Measurements from ENCODE around the gene CA5A.

Gene CA5A

DNA sequence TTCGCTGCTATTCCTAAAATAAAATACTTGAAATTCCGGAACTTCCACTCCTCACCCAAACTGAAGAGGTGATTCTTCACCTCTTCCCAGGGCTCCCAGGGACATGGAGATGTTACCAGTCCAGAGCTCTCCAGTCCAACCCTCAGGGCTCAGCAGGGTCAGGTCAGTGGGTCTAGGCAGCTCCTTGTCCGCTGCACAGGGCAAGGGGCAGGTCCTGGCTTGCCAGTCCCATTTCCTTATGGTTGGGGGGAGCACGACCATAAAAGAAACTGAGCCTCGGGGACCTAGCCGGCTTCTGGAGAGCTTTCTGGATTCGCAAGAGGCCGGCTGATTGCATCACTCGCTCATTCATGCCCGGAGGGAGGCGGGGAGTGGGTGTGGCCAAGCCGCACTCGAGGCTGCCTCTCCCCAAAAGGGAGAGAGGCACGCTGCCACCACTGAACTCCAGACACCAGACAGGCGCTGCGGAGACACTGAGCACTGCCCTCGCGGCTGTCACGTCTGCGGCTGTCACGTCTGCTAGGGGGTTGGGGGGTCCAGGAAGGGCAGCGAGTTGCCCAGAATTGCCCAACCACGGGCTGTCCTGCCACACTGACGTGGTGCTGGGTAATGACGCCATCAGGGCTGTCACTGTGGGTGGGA, 82.8 kb downstream of the CA5A start:
- H4K20me1 ChIP-seq: peaks cover 20 to 100% (median 97%) of the 10 kb centered on the region in 11 experiments; a peak in 20 of 22 replicates
- H3K4me2 ChIP-seq: peak overlapping the region; percentile 84 to 100 (median 93)
- peak overlapping the region in 8 of 10 experiments; percentile 1 to 60 (median 36); a peak in 12 of 20 replicates for H3K4me3 ChIP-seq
- H3K4me1 ChIP-seq: peaks cover 84 to 100% (median 100%) of the 10 kb centered on the region in 10 experiments
- peak; percentile 73 to 98 (median 90); a peak in 20 of 22 replicates for TF ChIP-seq Cebpa-rat (IDR thresholded peaks at IDR 0.05)
- H3K9ac ChIP-seq: peak overlapping the region; percentile 50 to 81 (median 75); a peak in 20 of 22 replicates
- H3K9me3 ChIP-seq (replicated peaks in 1 of 11): no peaks in the 10 kb centered on the region
- no peaks in the 10 kb centered on the region for H3K27me3 ChIP-seq
- peak overlapping the region; percentile 65 to 87 (median 79) for H3K27ac ChIP-seq
- H3K36me3 ChIP-seq: peaks cover 29 to 92% (median 74%) of the 10 kb centered on the region in 11 experiments

DNA sequence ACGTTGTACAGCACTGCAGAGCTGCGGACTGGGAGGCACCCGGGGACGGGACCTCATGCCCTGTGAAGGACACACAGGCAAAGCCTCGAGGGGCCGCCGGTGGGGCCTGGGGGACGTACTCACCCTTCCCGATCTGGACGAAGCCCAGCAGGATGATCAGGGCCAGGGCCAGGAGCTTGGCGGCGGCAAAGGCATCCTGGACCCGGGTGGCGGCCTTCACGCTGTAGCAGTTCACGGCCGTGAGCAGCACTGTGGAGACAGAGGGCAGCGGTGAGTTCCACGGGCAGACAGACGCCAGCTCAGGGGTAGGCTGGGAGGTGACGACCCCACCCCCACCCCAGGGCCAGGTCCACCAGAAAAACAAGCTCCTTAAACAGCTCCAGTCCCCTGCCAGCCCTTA, 84.7 kb downstream of the CA5A start:
- Histone ChIP-seq H4K20me1 (peaks cover 39 to 100% (median 97%) of the 10 kb centered on the region in 11 experiments; a peak in 21 of 22 replicates), H3K9me3 (replicated peaks in 1 of 11) (no peaks in the 10 kb centered on the region), H3K27me3 (no peaks in the 10 kb centered on the region), H3K4me3 (peak overlapping the region in 2 of 10 experiments; percentile 1 to 8; a peak in 2 of 20 replicates), H3K36me3 (peaks cover 47 to 93% (median 85%) of the 10 kb centered on the region in 11 experiments), H3K4me2 (peak overlapping the region; percentile 84 to 100 (median 93)), H3K9ac (peak overlapping the region in 10 of 11 experiments; percentile 39 to 81 (median 76); a peak in 17 of 22 replicates), H3K27ac (peak overlapping the region in 10 of 11 experiments; percentile 4 to 87 (median 75); a peak in 14 of 22 replicates), H3K4me1 (peaks cover 82 to 100% (median 100%) of the 10 kb centered on the region in 10 experiments)
- no peak for TF ChIP-seq Cebpa-rat (IDR thresholded peaks at IDR 0.05)

DNA sequence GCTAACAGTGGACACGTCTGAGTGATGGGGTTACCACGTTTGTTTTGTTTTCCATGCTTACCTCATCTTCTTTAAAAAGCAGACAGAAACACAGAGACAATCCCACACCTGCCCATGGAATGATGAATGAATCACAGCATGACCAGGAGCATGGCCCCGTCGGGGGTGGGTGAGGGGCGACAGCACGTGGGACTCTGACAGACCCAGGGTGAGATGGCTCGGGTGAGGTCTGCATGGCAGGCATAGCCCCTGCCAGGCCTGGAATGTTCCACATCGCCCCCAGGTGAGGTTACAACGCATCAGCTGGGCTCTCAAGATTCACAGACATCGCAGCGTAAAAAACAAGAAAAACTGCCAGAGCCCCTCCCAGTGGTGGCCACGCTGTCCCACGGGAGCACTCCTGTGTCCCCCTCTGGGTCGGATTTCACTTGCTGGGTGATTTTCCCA, 85.2 kb downstream of the CA5A start:
- Histone ChIP-seq H3K4me2 (peak overlapping the region; percentile 84 to 100 (median 93)), H3K36me3 (peaks cover 51 to 93% (median 88%) of the 10 kb centered on the region in 11 experiments), H3K27me3 (no peaks in the 10 kb centered on the region), H4K20me1 (peaks cover 43 to 100% (median 97%) of the 10 kb centered on the region in 11 experiments; a peak in 21 of 22 replicates), H3K9ac (peak overlapping the region in 7 of 11 experiments; percentile 39 to 81 (median 75); a peak in 13 of 22 replicates), H3K27ac (peak overlapping the region in 7 of 11 experiments; percentile 4 to 87 (median 75); a peak in 11 of 22 replicates), H3K4me1 (peaks cover 82 to 100% (median 100%) of the 10 kb centered on the region in 10 experiments), H3K4me3 (peak overlapping the region in 1 of 10 experiments; percentile 8; a peak in 2 of 20 replicates), H3K9me3 (replicated peaks in 1 of 11) (no peaks in the 10 kb centered on the region)
- TF ChIP-seq Cebpa-rat (IDR thresholded peaks at IDR 0.05): no peak

DNA sequence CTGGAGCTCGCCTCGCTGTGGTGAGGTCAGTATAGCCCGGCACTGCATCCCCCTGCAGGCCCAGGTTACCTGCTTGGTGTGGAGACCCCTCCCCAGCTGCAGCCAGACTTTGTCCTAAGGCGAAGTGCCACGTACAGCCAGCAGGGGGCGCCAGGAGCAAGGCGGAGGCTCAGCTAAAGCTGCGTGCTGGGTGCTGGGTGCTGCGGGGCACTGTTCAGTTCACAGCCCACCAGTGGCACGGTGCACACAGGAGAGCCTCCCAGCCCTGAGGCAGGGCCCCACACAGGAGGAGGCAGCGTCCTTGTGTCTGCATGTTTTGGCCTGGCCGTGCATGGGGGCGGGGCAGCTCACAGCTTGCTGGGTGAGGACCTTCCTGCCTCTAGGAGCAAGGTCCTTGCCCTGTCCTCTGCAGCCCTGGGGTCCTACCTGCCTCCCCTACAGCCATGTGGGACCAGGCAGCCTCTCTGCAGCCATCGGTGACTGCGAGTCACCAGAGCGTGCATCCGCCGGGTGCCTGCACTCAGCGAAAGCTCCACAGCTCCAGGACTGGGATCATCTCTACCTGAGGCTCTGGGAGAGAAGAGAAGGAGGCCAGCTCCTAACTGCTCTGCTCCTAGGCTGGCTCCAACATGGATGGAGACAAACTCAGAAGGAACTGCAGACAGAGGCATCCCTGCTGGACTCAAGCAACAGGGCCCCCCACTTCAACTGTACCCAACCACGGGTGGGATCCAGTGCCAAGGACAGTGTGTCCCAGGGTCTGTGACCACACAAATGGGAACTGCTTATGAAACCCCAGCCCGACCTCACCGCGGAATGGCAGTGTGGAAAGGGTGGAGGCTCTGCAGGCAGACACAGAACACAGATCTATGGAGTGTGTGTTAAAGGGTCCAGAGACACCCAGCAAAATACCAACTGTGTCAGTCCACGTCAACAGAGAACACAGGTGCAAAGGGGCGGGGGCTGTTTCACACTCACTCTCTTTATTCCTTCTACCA, 86.0 kb downstream of the CA5A start:
- peak overlapping the region in 1 of 10 experiments; percentile 2; a peak in 1 of 20 replicates for H3K4me3 ChIP-seq
- no peaks in the 10 kb centered on the region for H3K9me3 ChIP-seq (replicated peaks in 1 of 11)
- peaks cover 52 to 100% (median 97%) of the 10 kb centered on the region in 11 experiments; a peak in 21 of 22 replicates for H4K20me1 ChIP-seq
- TF ChIP-seq Cebpa-rat (IDR thresholded peaks at IDR 0.05): no peak
- peak overlapping the region in 1 of 11 experiments; percentile 21; a peak in 1 of 22 replicates for H3K27ac ChIP-seq
- H3K9ac ChIP-seq: peak overlapping the region in 8 of 11 experiments; percentile 7 to 81 (median 68); a peak in 8 of 22 replicates
- H3K36me3 ChIP-seq: peaks cover 51 to 93% (median 86%) of the 10 kb centered on the region in 11 experiments
- peak overlapping the region; percentile 66 to 100 (median 92) for H3K4me2 ChIP-seq
- H3K4me1 ChIP-seq: peaks cover 80 to 100% (median 100%) of the 10 kb centered on the region in 10 experiments
- 0 out of 22 replicates have a peak, but pooled peaks cover 0 to 4% (median 0%) of the 10 kb centered on the region in 11 experiments for H3K27me3 ChIP-seq

DNA sequence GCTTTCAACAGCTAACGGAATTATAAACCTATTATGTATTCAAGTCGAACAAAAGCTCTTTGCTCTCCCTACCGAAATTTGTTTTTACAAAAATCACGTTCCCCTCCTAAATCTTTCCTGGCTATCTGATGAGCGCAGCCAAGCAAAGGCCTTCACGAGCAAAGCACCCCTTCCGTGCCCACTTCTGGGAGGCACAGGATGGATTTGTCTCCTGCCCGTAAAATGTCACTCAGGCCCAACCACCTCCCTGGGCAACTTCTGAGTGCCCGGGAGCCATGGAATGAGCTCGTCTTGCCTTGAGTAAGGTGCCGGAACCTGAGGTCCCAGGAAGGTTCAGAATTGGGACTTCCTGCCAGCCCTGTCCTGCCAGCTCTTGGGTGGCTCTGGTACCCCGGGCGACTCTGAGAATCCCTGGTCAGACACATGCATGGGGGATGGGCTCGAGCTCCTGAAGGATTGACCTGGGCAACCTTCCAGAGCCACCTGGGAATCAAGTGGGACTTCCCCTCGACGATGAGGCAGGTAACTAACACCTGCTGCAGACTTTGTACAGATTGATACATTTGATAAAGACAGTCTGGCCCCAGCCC, 86.8 kb downstream of the CA5A start:
- Histone ChIP-seq H3K4me3 (no peak overlapping the region), H3K4me2 (peak overlapping the region in 9 of 11 experiments; percentile 4 to 97 (median 84); a peak in 6 of 22 replicates), H3K27ac (no peak overlapping the region), H3K27me3 (0 out of 22 replicates have a peak, but pooled peaks cover 0 to 9% (median 0%) of the 10 kb centered on the region in 11 experiments), H4K20me1 (peaks cover 59 to 100% (median 97%) of the 10 kb centered on the region in 11 experiments; a peak in 21 of 22 replicates), H3K9ac (no peak overlapping the region), H3K36me3 (peaks cover 51 to 91% (median 84%) of the 10 kb centered on the region in 11 experiments), H3K4me1 (peaks cover 79 to 100% (median 100%) of the 10 kb centered on the region in 10 experiments), H3K9me3 (replicated peaks in 1 of 11) (no peaks in the 10 kb centered on the region)
- TF ChIP-seq Cebpa-rat (IDR thresholded peaks at IDR 0.05): no peak

DNA sequence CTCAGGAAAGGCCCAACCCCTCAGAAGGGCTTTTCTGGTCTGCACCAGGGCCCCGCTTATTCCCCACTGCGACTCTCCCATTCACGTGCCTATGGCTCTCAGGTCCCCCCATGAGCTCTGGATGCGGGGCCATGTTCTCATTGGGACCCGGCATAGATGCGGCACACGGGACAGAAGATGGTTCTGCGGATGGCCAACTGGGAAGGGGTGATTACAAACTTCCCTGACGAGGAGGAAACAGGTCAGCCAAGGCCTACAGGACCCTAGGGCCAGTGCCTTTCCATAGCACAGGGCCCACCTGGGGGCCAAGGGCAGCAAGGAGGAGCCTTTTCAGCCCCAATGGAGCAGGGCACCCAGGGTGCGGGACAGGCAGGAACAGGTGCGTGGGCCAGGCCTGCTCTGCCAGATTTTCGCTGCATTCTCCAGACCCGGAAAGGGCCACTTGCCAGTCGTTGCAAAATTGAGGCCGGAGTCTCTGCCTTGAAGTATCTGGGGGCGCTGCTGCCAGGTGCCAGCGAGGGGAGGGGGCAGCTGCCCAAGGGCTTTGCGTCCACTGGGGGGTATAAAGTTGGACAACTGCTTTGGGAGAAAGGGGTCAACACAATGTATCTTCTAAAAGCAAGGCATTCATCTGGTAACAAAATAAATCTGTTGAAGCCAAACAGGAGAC, 87.5 kb downstream of the CA5A start:
- Histone ChIP-seq H3K36me3 (peaks cover 52 to 95% (median 89%) of the 10 kb centered on the region in 11 experiments), H4K20me1 (peaks cover 66 to 100% (median 99%) of the 10 kb centered on the region in 11 experiments)

More for the DNA sequence above, 87.5 kb downstream of the CA5A start:
- peak overlapping the region in 7 of 11 experiments; percentile 9 to 65 (median 54); a peak in 7 of 22 replicates for H3K9ac ChIP-seq
- TF ChIP-seq Cebpa-rat (IDR thresholded peaks at IDR 0.05): no peak
- no peaks in the 10 kb centered on the region for H3K9me3 ChIP-seq (replicated peaks in 1 of 11)
- no peak overlapping the region for H3K27ac ChIP-seq
- peak overlapping the region in 9 of 11 experiments; percentile 49 to 89 (median 73); a peak in 13 of 22 replicates for H3K4me2 ChIP-seq
- no peak overlapping the region for H3K4me3 ChIP-seq
- 0 out of 22 replicates have a peak, but pooled peaks cover 0 to 9% (median 0%) of the 10 kb centered on the region in 11 experiments for H3K27me3 ChIP-seq
- peaks cover 80 to 100% (median 100%) of the 10 kb centered on the region in 10 experiments for H3K4me1 ChIP-seq

Data from BLaER1 treated with 17β-estradiol and CSF1 and Interleukin-3, amounts not matched to agents 10 nM and 100 nM (cell line).